Measurements from ENCODE around the gene LENG9.

DNA sequence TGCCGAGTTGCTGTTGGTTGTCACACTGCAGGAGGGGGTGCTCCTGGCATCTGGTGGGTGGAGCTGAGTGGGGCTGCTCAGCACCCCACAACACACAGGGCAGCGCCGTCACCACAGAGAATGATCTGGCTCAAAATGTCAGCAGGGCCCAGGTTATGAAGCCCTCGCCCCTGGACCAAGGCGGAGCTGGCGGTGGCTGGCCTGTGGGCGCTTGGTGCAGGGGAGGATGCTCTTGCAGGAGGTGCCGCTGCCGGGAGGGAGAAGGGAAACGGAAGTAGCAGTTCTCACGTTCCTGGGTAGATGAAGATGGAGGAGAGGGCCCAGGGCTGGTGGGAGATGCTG, 28.7 kb downstream of the LENG9 start:
- TF ChIP-seq, protein P1, sequence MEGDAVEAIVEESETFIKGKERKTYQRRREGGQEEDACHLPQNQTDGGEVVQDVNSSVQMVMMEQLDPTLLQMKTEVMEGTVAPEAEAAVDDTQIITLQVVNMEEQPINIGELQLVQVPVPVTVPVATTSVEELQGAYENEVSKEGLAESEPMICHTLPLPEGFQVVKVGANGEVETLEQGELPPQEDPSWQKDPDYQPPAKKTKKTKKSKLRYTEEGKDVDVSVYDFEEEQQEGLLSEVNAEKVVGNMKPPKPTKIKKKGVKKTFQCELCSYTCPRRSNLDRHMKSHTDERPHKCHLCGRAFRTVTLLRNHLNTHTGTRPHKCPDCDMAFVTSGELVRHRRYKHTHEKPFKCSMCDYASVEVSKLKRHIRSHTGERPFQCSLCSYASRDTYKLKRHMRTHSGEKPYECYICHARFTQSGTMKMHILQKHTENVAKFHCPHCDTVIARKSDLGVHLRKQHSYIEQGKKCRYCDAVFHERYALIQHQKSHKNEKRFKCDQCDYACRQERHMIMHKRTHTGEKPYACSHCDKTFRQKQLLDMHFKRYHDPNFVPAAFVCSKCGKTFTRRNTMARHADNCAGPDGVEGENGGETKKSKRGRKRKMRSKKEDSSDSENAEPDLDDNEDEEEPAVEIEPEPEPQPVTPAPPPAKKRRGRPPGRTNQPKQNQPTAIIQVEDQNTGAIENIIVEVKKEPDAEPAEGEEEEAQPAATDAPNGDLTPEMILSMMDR (conservative IDR thresholded peaks at IDR 0.05; ENCODE audit: low read length): no peak
- no peak for TF ChIP-seq EZH2phosphoT487 (IDR thresholded peaks at IDR 0.05; ENCODE audit: borderline replicate concordance, low read depth, low read length)
